ENCODE measurements around the gene ADCYAP1R1. TPM values are rescaled to one million over a fixed set of nuclear protein-coding genes. Genes with fewer than 3 reads are reported as not detected.

ADCYAP1R1 gene
- total and polyA plus RNA-seq, 2 of the 8 experiments (the other 6 are each of a cell fraction or from before 2014, with no cell fraction given): 14.4 to 14.6 TPM

DNA sequence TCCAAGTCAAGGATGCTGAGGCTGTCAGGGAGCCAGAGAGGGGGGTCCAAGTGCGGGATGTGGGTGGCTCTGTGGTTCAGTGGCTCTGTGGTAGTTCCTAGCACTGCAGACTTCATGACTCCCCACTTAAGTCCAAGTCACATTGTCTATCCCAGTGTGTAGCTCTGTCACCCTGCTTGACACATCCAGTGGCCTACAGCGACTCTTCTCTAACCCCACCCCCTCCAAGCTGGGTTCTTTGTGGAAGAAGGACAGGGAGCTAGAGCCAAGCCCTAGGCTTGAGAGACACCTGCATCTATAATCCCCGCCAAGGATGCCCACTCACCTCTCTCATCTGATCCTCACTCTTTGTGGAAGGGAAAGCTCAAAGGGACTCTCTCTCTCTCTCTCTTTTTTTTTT is 57.6 kb downstream of the ADCYAP1R1 start (continued):
- TF ChIP-seq, protein P1, sequence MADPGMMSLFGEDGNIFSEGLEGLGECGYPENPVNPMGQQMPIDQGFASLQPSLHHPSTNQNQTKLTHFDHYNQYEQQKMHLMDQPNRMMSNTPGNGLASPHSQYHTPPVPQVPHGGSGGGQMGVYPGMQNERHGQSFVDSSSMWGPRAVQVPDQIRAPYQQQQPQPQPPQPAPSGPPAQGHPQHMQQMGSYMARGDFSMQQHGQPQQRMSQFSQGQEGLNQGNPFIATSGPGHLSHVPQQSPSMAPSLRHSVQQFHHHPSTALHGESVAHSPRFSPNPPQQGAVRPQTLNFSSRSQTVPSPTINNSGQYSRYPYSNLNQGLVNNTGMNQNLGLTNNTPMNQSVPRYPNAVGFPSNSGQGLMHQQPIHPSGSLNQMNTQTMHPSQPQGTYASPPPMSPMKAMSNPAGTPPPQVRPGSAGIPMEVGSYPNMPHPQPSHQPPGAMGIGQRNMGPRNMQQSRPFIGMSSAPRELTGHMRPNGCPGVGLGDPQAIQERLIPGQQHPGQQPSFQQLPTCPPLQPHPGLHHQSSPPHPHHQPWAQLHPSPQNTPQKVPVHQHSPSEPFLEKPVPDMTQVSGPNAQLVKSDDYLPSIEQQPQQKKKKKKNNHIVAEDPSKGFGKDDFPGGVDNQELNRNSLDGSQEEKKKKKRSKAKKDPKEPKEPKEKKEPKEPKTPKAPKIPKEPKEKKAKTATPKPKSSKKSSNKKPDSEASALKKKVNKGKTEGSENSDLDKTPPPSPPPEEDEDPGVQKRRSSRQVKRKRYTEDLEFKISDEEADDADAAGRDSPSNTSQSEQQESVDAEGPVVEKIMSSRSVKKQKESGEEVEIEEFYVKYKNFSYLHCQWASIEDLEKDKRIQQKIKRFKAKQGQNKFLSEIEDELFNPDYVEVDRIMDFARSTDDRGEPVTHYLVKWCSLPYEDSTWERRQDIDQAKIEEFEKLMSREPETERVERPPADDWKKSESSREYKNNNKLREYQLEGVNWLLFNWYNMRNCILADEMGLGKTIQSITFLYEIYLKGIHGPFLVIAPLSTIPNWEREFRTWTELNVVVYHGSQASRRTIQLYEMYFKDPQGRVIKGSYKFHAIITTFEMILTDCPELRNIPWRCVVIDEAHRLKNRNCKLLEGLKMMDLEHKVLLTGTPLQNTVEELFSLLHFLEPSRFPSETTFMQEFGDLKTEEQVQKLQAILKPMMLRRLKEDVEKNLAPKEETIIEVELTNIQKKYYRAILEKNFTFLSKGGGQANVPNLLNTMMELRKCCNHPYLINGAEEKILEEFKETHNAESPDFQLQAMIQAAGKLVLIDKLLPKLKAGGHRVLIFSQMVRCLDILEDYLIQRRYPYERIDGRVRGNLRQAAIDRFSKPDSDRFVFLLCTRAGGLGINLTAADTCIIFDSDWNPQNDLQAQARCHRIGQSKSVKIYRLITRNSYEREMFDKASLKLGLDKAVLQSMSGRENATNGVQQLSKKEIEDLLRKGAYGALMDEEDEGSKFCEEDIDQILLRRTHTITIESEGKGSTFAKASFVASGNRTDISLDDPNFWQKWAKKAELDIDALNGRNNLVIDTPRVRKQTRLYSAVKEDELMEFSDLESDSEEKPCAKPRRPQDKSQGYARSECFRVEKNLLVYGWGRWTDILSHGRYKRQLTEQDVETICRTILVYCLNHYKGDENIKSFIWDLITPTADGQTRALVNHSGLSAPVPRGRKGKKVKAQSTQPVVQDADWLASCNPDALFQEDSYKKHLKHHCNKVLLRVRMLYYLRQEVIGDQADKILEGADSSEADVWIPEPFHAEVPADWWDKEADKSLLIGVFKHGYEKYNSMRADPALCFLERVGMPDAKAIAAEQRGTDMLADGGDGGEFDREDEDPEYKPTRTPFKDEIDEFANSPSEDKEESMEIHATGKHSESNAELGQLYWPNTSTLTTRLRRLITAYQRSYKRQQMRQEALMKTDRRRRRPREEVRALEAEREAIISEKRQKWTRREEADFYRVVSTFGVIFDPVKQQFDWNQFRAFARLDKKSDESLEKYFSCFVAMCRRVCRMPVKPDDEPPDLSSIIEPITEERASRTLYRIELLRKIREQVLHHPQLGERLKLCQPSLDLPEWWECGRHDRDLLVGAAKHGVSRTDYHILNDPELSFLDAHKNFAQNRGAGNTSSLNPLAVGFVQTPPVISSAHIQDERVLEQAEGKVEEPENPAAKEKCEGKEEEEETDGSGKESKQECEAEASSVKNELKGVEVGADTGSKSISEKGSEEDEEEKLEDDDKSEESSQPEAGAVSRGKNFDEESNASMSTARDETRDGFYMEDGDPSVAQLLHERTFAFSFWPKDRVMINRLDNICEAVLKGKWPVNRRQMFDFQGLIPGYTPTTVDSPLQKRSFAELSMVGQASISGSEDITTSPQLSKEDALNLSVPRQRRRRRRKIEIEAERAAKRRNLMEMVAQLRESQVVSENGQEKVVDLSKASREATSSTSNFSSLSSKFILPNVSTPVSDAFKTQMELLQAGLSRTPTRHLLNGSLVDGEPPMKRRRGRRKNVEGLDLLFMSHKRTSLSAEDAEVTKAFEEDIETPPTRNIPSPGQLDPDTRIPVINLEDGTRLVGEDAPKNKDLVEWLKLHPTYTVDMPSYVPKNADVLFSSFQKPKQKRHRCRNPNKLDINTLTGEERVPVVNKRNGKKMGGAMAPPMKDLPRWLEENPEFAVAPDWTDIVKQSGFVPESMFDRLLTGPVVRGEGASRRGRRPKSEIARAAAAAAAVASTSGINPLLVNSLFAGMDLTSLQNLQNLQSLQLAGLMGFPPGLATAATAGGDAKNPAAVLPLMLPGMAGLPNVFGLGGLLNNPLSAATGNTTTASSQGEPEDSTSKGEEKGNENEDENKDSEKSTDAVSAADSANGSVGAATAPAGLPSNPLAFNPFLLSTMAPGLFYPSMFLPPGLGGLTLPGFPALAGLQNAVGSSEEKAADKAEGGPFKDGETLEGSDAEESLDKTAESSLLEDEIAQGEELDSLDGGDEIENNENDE (IDR thresholded peaks at IDR 0.05; ENCODE audit: insufficient replicate concordance, low read length): no peak
- TF ChIP-seq KDM1A (IDR thresholded peaks at IDR 0.05; ENCODE audit: borderline replicate concordance, low read length) (no peak), TCF12 (IDR thresholded peaks at IDR 0.05; ENCODE audit: low read depth, low read length) (no peak), MAFK (IDR thresholded peaks at IDR 0.05; ENCODE audit: low read depth, low read length) (no peak)
- TF ChIP-seq, protein P2, sequence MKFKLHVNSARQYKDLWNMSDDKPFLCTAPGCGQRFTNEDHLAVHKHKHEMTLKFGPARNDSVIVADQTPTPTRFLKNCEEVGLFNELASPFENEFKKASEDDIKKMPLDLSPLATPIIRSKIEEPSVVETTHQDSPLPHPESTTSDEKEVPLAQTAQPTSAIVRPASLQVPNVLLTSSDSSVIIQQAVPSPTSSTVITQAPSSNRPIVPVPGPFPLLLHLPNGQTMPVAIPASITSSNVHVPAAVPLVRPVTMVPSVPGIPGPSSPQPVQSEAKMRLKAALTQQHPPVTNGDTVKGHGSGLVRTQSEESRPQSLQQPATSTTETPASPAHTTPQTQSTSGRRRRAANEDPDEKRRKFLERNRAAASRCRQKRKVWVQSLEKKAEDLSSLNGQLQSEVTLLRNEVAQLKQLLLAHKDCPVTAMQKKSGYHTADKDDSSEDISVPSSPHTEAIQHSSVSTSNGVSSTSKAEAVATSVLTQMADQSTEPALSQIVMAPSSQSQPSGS (IDR thresholded peaks at IDR 0.05; ENCODE audit: low read length): no peak
